H9 (cell line): Measurements from ENCODE around the gene LOXL1. TPM values are rescaled to one million over a fixed set of nuclear protein-coding genes. Genes with fewer than 3 reads are reported as not detected.

Source experiments
- DNase-seq: peaks from one replicate; pipeline ENCODE4 v3.0.0-alpha.2; 2017
- H2AFZ ChIP-seq: one replicate; pipeline ENCODE4 v1.6.1; 2013; ENCODE audit warnings: mild to moderate bottlenecking, low read length, control low read depth, moderate library complexity
- H2AK5ac ChIP-seq: 2 replicates; pipeline ENCODE4 v1.6.1; 2013; ENCODE audit warnings: low read length, control low read depth, mixed read lengths; ENCODE audit not compliant: insufficient read length
- H2BK120ac ChIP-seq: one replicate; pipeline ENCODE4 v1.6.1; 2013; ENCODE audit warnings: low read depth, mild to moderate bottlenecking, low read length, control low read depth, inconsistent platforms; ENCODE audit not compliant: poor library complexity, severe bottlenecking
- H2BK12ac ChIP-seq: 2 replicates; pipeline ENCODE4 v1.6.1; 2013; ENCODE audit warnings: low read length, control low read depth, mixed read lengths, low read depth; ENCODE audit not compliant: insufficient read length
- H2BK15ac ChIP-seq: 2 replicates; pipeline ENCODE4 v1.6.1; 2013; ENCODE audit warnings: low read depth, low read length, control low read depth
- H2BK20ac ChIP-seq: one replicate; pipeline ENCODE4 v1.6.1; 2013; ENCODE audit warnings: low read depth, mild to moderate bottlenecking, low read length, control low read depth, inconsistent platforms; ENCODE audit not compliant: poor library complexity, severe bottlenecking
- H2BK5ac ChIP-seq: 2 replicates; pipeline ENCODE4 v1.6.1; 2013; ENCODE audit warnings: low read length, control low read depth, mixed read lengths; ENCODE audit not compliant: insufficient read length
- H3K14ac ChIP-seq: 2 replicates; pipeline ENCODE4 v1.6.1; 2013; ENCODE audit warnings: low read length, control low read depth; ENCODE audit not compliant: insufficient read depth
- H3K18ac ChIP-seq: 2 replicates; pipeline ENCODE4 v1.6.1; 2013; ENCODE audit warnings: low read depth, mild to moderate bottlenecking, mixed read lengths, low read length, control low read depth; ENCODE audit not compliant: insufficient read length
- H3K23ac ChIP-seq: 2 replicates; pipeline ENCODE4 v1.6.1; 2013; ENCODE audit warnings: low read length, control low read depth, mixed read lengths, low read depth; ENCODE audit not compliant: insufficient read length
- H3K23me2 ChIP-seq: 2 replicates; pipeline ENCODE4 v1.6.1; 2013; ENCODE audit warnings: low read depth, mild to moderate bottlenecking, mixed read lengths, low read length, control low read depth; ENCODE audit not compliant: insufficient read length, poor library complexity, severe bottlenecking
- H3K27ac ChIP-seq: 2 replicates; pipeline ENCODE4 v1.5.1; 2013; ENCODE audit warnings: low read length, control low read depth, mixed read lengths, low read depth; ENCODE audit not compliant: insufficient read length
- H3K27me3 ChIP-seq: 2 replicates; pipeline ENCODE4 v1.6.1; 2013; ENCODE audit warnings: low read length, control low read depth, inconsistent platforms; ENCODE audit not compliant: insufficient read depth
- H3K4ac ChIP-seq: 2 replicates; pipeline ENCODE4 v1.6.1; 2013; ENCODE audit warnings: low read depth, mild to moderate bottlenecking, control low read depth, inconsistent platforms, low read length, moderate library complexity
- H3K4me1 ChIP-seq: 2 replicates; pipeline ENCODE4 v1.6.1; 2013; ENCODE audit warnings: low read length, control low read depth, inconsistent platforms; ENCODE audit not compliant: insufficient read depth
- H3K4me2 ChIP-seq: 2 replicates; pipeline ENCODE4 v1.6.1; 2013; ENCODE audit warnings: low read length, control low read depth, mixed read lengths; ENCODE audit not compliant: insufficient read length, insufficient read depth
- H3K56ac ChIP-seq: 2 replicates; pipeline ENCODE4 v1.6.1; 2013; ENCODE audit warnings: low read depth, mild to moderate bottlenecking, mixed read lengths, low read length, control low read depth; ENCODE audit not compliant: insufficient read length
- H3K79me1 ChIP-seq: 2 replicates; pipeline ENCODE4 v1.6.1; 2013; ENCODE audit warnings: low read depth, mild to moderate bottlenecking, moderate library complexity, low read length, control low read depth, inconsistent platforms; ENCODE audit not compliant: insufficient read depth, poor library complexity, severe bottlenecking
- H3K79me2 ChIP-seq: 2 replicates; pipeline ENCODE4 v1.6.1; 2013; ENCODE audit warnings: low read length, control low read depth, inconsistent platforms; ENCODE audit not compliant: insufficient read depth
- H3K9ac ChIP-seq: 2 replicates; pipeline ENCODE4 v1.6.1; 2013; ENCODE audit warnings: low read length, control low read depth, mixed read lengths; ENCODE audit not compliant: insufficient read length; ENCODE audit errors: extremely low read depth
- H3K9me3 ChIP-seq: one replicate; pipeline ENCODE4 v1.6.1; 2013; ENCODE audit warnings: low read depth, low read length, inconsistent platforms; ENCODE audit not compliant: control insufficient read depth
- H3T11ph ChIP-seq: one replicate; pipeline ENCODE4 v1.6.1; 2013; ENCODE audit warnings: mild to moderate bottlenecking, low read length, control low read depth, inconsistent platforms
- H4K20me1 ChIP-seq: one replicate; pipeline ENCODE4 v1.6.1; 2013; ENCODE audit not compliant: control insufficient read depth, insufficient read length, insufficient read depth
- H4K5ac ChIP-seq: 2 replicates; pipeline ENCODE4 v1.6.1; 2013; ENCODE audit warnings: low read depth, mild to moderate bottlenecking, mixed read lengths, low read length, control low read depth; ENCODE audit not compliant: insufficient read length
- H4K8ac ChIP-seq: replicated peaks from 2 replicates; pipeline ENCODE4 v1.6.1; 2013; ENCODE audit warnings: low read length, control low read depth, mixed read lengths, low read depth; ENCODE audit not compliant: insufficient read length
- H4K91ac ChIP-seq: 2 replicates; pipeline ENCODE4 v1.6.1; 2013; ENCODE audit warnings: low read depth, mild to moderate bottlenecking, moderate library complexity, mixed read lengths, low read length, control low read depth; ENCODE audit not compliant: insufficient read length
- H3K27ac Mint-ChIP-seq, 3 experiments: 2 replicates in 2 of 3; 3 replicates in 1 of 3; pipeline ENCODE4 v1.8.0; 2020 to 2021; ENCODE audit warnings: mixed read lengths in 3 of 3, mild to moderate bottlenecking in 1 of 3, moderate library complexity in 1 of 3
- H3K27me3 Mint-ChIP-seq: 2 replicates; pipeline ENCODE4 v1.8.0; 2021; ENCODE audit warnings: low read depth, mild to moderate bottlenecking, moderate library complexity, mixed read lengths
- H3K36me3 Mint-ChIP-seq, 3 experiments: 2 replicates in 2 of 3; 3 replicates in 1 of 3; pipeline ENCODE4 v1.8.0; 2020 to 2021; ENCODE audit warnings: low read depth in 3 of 3, mixed read lengths in 3 of 3; ENCODE audit not compliant: insufficient read depth in 1 of 3
- H3K4me1 Mint-ChIP-seq, 2 experiments: 2 replicates each; pipeline ENCODE4 v1.8.0; 2020; ENCODE audit warnings: mixed read lengths in 2 of 2
- H3K4me3 Mint-ChIP-seq, 2 experiments: 2 replicates in 1 of 2; 3 replicates in 1 of 2; pipeline ENCODE4 v1.8.0; 2020 to 2021; ENCODE audit warnings: mild to moderate bottlenecking in 2 of 2, mixed read lengths in 2 of 2, moderate library complexity in 1 of 2
- H3K9me3 Mint-ChIP-seq, 2 experiments: 2 replicates in 1 of 2; 3 replicates in 1 of 2; pipeline ENCODE4 v1.8.0; 2020; ENCODE audit warnings: mild to moderate bottlenecking in 2 of 2, mixed read lengths in 2 of 2, moderate library complexity in 1 of 2
- CTCF ChIP-seq: fragments of 200-600 bp; sonication (generic); conservative IDR thresholded peaks from 3 replicates; pipeline ENCODE4 v1.8.0; 2021; ENCODE audit warnings: antibody characterized with exemption, mild to moderate bottlenecking
- WGBS: extraction: QIAGEN DNeasy Blood & Tissue Kit; methylation state at CpG from one replicate; pipeline ENCODE4 v1.1.7; 2013; ENCODE audit warnings: missing lambda C conversion rate, low lambda C conversion rate, mixed read lengths; ENCODE audit not compliant: insufficient read length; ENCODE audit errors: extremely low coverage; 5-methylcytosine and 5-hydroxymethylcytosine counted together
- total RNA-seq: library from RNA; stranded (reverse); gene quantifications from 2 replicates; pipeline ENCODE4 v1.2.1, GENCODE V29; 2021

The LOXL1 gene
- total RNA-seq, 1 experiment from 2014 or later = 9.1 TPM

GRCh38 chr15:73900095-73900712, 26.1 kb upstream of the LOXL1 start:
- TF ChIP-seq CTCF = no peak

More at GRCh38 chr15:73900095-73900712, 26.1 kb upstream of the LOXL1 start:
- H4K91ac ChIP-seq = no peak overlapping the region
- Mint-ChIP-seq H3K36me3 (no peaks in the 10 kb centered on the region; a peak in 1 of 7 replicates), H3K4me1 (peaks cover 5 to 9% of the 10 kb centered on the region in 2 experiments), H3K27ac (no peak overlapping the region), H3K27me3 (peaks cover 1% of the 10 kb centered on the region), H3K9me3 (peaks cover 0 to 4% of the 10 kb centered on the region in 2 experiments; a peak in 2 of 5 replicates), H3K4me3 (no peak overlapping the region)
- no peak overlapping the region for H3T11ph ChIP-seq
- no peak overlapping the region for H2BK12ac ChIP-seq
- no peak overlapping the region for H4K5ac ChIP-seq
- no CpG with 5 or more reads among the region's 10 CpGs for WGBS
- no peak overlapping the region for H3K9ac ChIP-seq
- no peak overlapping the region for H3K27ac ChIP-seq
- no peak overlapping the region for H2AK5ac ChIP-seq
- H2BK120ac ChIP-seq = no peak overlapping the region
- no peak overlapping the region for H3K4ac ChIP-seq
- H4K8ac ChIP-seq = no peak overlapping the region
- no peak overlapping the region for H3K23ac ChIP-seq
- no peaks in the 10 kb centered on the region for H3K4me1 ChIP-seq
- H3K9me3 ChIP-seq = no peaks in the 10 kb centered on the region
- DNase-seq = no peak
- no peaks in the 10 kb centered on the region for H3K79me1 ChIP-seq
- H2BK15ac ChIP-seq = no peak overlapping the region
- H4K20me1 ChIP-seq = no peaks in the 10 kb centered on the region
- H3K18ac ChIP-seq = no peak overlapping the region
- no peaks in the 10 kb centered on the region for H3K79me2 ChIP-seq
- H3K23me2 ChIP-seq = no peaks in the 10 kb centered on the region
- H3K4me2 ChIP-seq = no peak overlapping the region
- H2BK20ac ChIP-seq = no peak overlapping the region
- H2BK5ac ChIP-seq = no peak overlapping the region
- H2AFZ ChIP-seq = no peak overlapping the region
- H3K14ac ChIP-seq = no peak overlapping the region
- H3K56ac ChIP-seq = no peak overlapping the region
- H3K27me3 ChIP-seq = no peaks in the 10 kb centered on the region
